Stomach (tissue), 9 donors: Measurements from ENCODE around the gene LHFPL3. TPM values are rescaled to one million over a fixed set of nuclear protein-coding genes. Genes with fewer than 3 reads are reported as not detected.
A peak's percentile ranks its signal among the peaks of the same experiment; 100 is the strongest.

Experiments used
- DNase-seq, 2 donors: peaks; one replicate each; pipeline versions ENCODE4 v3.0.0 to v3.0.0-alpha.2; 2013 to 2019
- H3K27ac ChIP-seq, 5 donors: fragments of 200-600 bp in 4 of 5; sonication (generic) in 4 of 5; one replicate each; pipeline ENCODE4 v1.5.1; 2013 to 2019; ENCODE audit warnings: mild to moderate bottlenecking in 1 of 5, moderate library complexity in 1 of 5
- H3K27me3 ChIP-seq, 3 donors: fragments of 200-600 bp; sonication (generic); one replicate each; pipeline ENCODE4 v1.5.1; 2017 to 2019; ENCODE audit warnings: mixed run types in 1 of 3
- H3K36me3 ChIP-seq, 4 donors: fragments of 200-600 bp; sonication (generic); 1 replicate in 3 of 4; 2 replicates in 1 of 4; pipeline ENCODE4 v1.5.1; 2016 to 2019
- H3K4me1 ChIP-seq, 4 donors: fragments of 200-600 bp; sonication (generic); one replicate each; pipeline ENCODE4 v1.5.1; 2016 to 2019
- H3K4me3 ChIP-seq, 4 donors: fragments of 200-600 bp; sonication (generic) in 3 of 4; one replicate each; pipeline ENCODE4 v1.5.1; 2016 to 2019; ENCODE audit warnings: mild to moderate bottlenecking in 1 of 4
- H3K9me3 ChIP-seq, 4 donors: fragments of 200-600 bp; sonication (generic); one replicate each; pipeline ENCODE4 v1.5.1; 2016 to 2019
- CTCF ChIP-seq, 7 experiments: fragments of 450-650 bp in 4 of 7; fragments of 200-600 bp in 3 of 7; sonication (generic) in 3 of 7; IDR thresholded peaks; one replicate each; pipeline ENCODE4 v1.5.1; 2016 to 2019; ENCODE audit warnings: antibody characterized with exemption in 7 of 7, control low read depth in 2 of 7, mild to moderate bottlenecking in 1 of 7
- EP300 ChIP-seq: sonication (generic); formaldehyde crosslinking; IDR thresholded peaks from one replicate; pipeline ENCODE4 v1.6.1; 2017; ENCODE audit warnings: antibody characterized with exemption
- POLR2A ChIP-seq, 4 donors: fragments of 450-650 bp; IDR thresholded peaks; one replicate each; pipeline ENCODE4 v1.6.1; 2016; ENCODE audit warnings: antibody characterized with exemption in 4 of 4, control low read depth in 2 of 4, mild to moderate bottlenecking in 1 of 4, moderate library complexity in 1 of 4
- POLR2AphosphoS5 ChIP-seq, 3 donors: sonication (generic); formaldehyde crosslinking; IDR thresholded peaks; one replicate each; pipeline ENCODE4 v1.6.1; 2016; ENCODE audit warnings: antibody characterized with exemption in 3 of 3
- WGBS, 5 donors: extraction: QIAGEN DNeasy Blood & Tissue Kit in 3 of 5; methylation state at CpG; one replicate each; pipeline versions ENCODE4 v1.1.5 to v1.1.7; 2013 to 2018; 5-methylcytosine and 5-hydroxymethylcytosine counted together
- intact Hi-C: fragments of 100-400 bp; cut with DNase I; formaldehyde crosslinking; loops from one replicate; pipeline ENCODE4 v1.15.1; 2023; ENCODE audit warnings: low total_unique reads
- polyA plus RNA-seq, 3 donors: library from polyadenylated mRNA; stranded (reverse); fragments of 200-250 nt; gene quantifications; one replicate each; pipeline ENCODE4 v1.2.3, GENCODE V29; 2013
- total RNA-seq, 5 donors: library from RNA; depleted of rRNA; stranded (reverse); fragments of >200 nt; gene quantifications; one replicate each; pipeline versions ENCODE4 v1.1.0 to v1.2.3, GENCODE V29; 2014 to 2016
- donor health status: healthy with polysubstance abuse.
- donor health status: Bipolar disorder and iron deficiency.
- donor health status: healthy.

Gene LHFPL3
- total and polyA plus RNA-seq, 8 donors = 0.55 TPM; not detected in 7

- TF ChIP-seq EP300 (no peak), POLR2AphosphoS5 (IDR thresholded peaks at IDR 0.05) (peak in 2 of 3 donors; percentile 74 to 86)
- WGBS, 5 donors = 13 to 33% (median 24%) methylated on average over 12 of the region's 12 CpGs
These were observed 615.3 kb downstream of the LHFPL3 start for GRCh38 chr7:104943502-104944343.

GRCh38 chr7:104945599-104945956, 617.2 kb downstream of the LHFPL3 start:
- Histone ChIP-seq H3K36me3 (no peaks in the 10 kb centered on the region), H3K27me3 (no peaks in the 10 kb centered on the region), H3K27ac (peak overlapping the region; percentile 88 to 97 (median 94)), H3K4me3 (no peak overlapping the region), H3K4me1 (peaks cover 28 to 57% (median 46%) of the 10 kb centered on the region in 4 donors), H3K9me3 (no peaks in the 10 kb centered on the region)
- no peak for DNase-seq
- intact Hi-C loops = no loop called here
- TF ChIP-seq POLR2AphosphoS5 (IDR thresholded peaks at IDR 0.05) (no peak), POLR2A (IDR thresholded peaks at IDR 0.05) (no peak), CTCF (IDR thresholded peaks at IDR 0.05) (no peak)

More at GRCh38 chr7:104943502-104944343, 615.3 kb downstream of the LHFPL3 start:
- Histone ChIP-seq H3K4me1 (peaks cover 28 to 57% (median 45%) of the 10 kb centered on the region in 4 donors), H3K4me3 (peak overlapping the region in 2 of 4 donors; percentile 3 to 8), H3K36me3 (no peaks in the 10 kb centered on the region), H3K27ac (peak overlapping the region; percentile 88 to 97 (median 94)), H3K27me3 (no peaks in the 10 kb centered on the region), H3K9me3 (no peaks in the 10 kb centered on the region)
- intact Hi-C loops = no loop called here
- peak; percentile 96 for DNase-seq

GRCh38 chr7:104946338-104946737, 617.9 kb downstream of the LHFPL3 start:
- Histone ChIP-seq H3K4me1 (peaks cover 28 to 58% (median 48%) of the 10 kb centered on the region in 4 donors), H3K4me3 (no peak overlapping the region), H3K27me3 (no peaks in the 10 kb centered on the region), H3K9me3 (no peaks in the 10 kb centered on the region), H3K36me3 (no peaks in the 10 kb centered on the region), H3K27ac (peak overlapping the region; percentile 79 to 97 (median 93))
- DNase-seq = no peak
- 21 to 38% (median 30%) methylated on average over 2 of the region's 2 CpGs for WGBS, 5 donors
- TF ChIP-seq POLR2A (IDR thresholded peaks at IDR 0.05) (no peak), POLR2AphosphoS5 (IDR thresholded peaks at IDR 0.05) (no peak), EP300 (no peak), CTCF (IDR thresholded peaks at IDR 0.05) (no peak)
- intact Hi-C loops = no loop called here

- intact Hi-C loops = no loop called here
- peaks cover 14 to 34% (median 24%) of the 10 kb centered on the region in 4 donors for H3K4me1 ChIP-seq
- no peak for DNase-seq
- no peak overlapping the region for H3K4me3 ChIP-seq
- TF ChIP-seq POLR2A (IDR thresholded peaks at IDR 0.05) (no peak), EP300 (no peak), CTCF (IDR thresholded peaks at IDR 0.05) (no peak), POLR2AphosphoS5 (IDR thresholded peaks at IDR 0.05) (no peak)
- H3K9me3 ChIP-seq = no peaks in the 10 kb centered on the region
- H3K36me3 ChIP-seq = no peaks in the 10 kb centered on the region
- 81 to 95% (median 86%) methylated on average over 5 of the region's 5 CpGs for WGBS, 5 donors
- H3K27me3 ChIP-seq = no peaks in the 10 kb centered on the region
- peak overlapping the region in 4 of 5 donors; percentile 14 to 75 (median 64) for H3K27ac ChIP-seq
These were observed 621.6 kb downstream of the LHFPL3 start for GRCh38 chr7:104950006-104950405.

- WGBS, 5 donors = 33 to 54% (median 40%) methylated on average over 2 of the region's 2 CpGs
- Histone ChIP-seq H3K4me1 (peaks cover 8 to 32% (median 20%) of the 10 kb centered on the region in 4 donors), H3K27ac (peak overlapping the region in 4 of 5 donors; percentile 46 to 75 (median 64)), H3K27me3 (no peaks in the 10 kb centered on the region), H3K4me3 (no peak overlapping the region), H3K36me3 (no peaks in the 10 kb centered on the region), H3K9me3 (no peaks in the 10 kb centered on the region)
- intact Hi-C loops = no loop called here
- no peak for DNase-seq
- TF ChIP-seq CTCF (IDR thresholded peaks at IDR 0.05) = no peak
- no peak for TF ChIP-seq POLR2AphosphoS5 (IDR thresholded peaks at IDR 0.05)
- TF ChIP-seq EP300 = no peak
- no peak for TF ChIP-seq POLR2A (IDR thresholded peaks at IDR 0.05)
These were observed 622.4 kb downstream of the LHFPL3 start for GRCh38 chr7:104950754-104951153.
